ENCODE measurements around the gene ACADVL. TPM values are rescaled to one million over a fixed set of nuclear protein-coding genes. Genes with fewer than 3 reads are reported as not detected.

The ACADVL gene
- total and polyA plus RNA-seq, 8 donors, result 348 to 3,058 (median 733) TPM

GRCh38 chr17:7263801-7264078, 44.0 kb downstream of the ACADVL start:
- Histone ChIP-seq H3K36me3 (peaks cover 3 to 14% (median 12%) of the 10 kb centered on the region in 4 donors), H3K27me3 (peaks cover 10 to 77% (median 52%) of the 10 kb centered on the region in 3 donors), H3K27ac (no peak overlapping the region), H3K4me1 (peaks cover 31 to 49% (median 40%) of the 10 kb centered on the region in 4 donors), H3K9me3 (no peaks in the 10 kb centered on the region), H3K4me3 (no peak overlapping the region)
- TF ChIP-seq POLR2AphosphoS5 (IDR thresholded peaks at IDR 0.05) (no peak), POLR2A (IDR thresholded peaks at IDR 0.05) (no peak), EP300 (IDR thresholded peaks at IDR 0.05) (no peak), CTCF (IDR thresholded peaks at IDR 0.05) (no peak)
- intact Hi-C loops (cut with DNase I; ENCODE audit: low total_unique reads), result no loop called here
- peak in 1 of 2 donors; percentile 66 for DNase-seq
- 21 to 45% (median 27%) methylated on average over 4 of the region's 4 CpGs for WGBS, 5 donors

DNA sequence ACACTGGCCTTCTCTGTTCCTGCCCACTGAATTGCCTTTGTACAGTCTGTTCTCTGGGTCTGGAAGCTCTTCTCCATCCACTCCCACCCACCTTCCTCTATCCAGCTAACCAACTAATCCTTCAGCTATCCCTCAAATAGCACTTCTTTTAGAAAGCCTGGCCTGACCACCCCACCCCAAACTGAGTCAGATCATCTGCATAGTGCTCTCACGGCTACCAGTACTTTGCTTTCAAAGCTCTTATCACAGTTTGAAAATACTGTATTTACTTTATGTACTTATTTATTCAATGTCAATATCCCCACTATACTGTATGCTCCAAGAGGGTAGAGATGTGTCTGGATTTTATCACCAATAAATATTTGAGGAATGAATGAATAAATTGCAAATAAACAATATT, 47.0 kb downstream of the ACADVL start:
- no peaks in the 10 kb centered on the region for H3K9me3 ChIP-seq
- no peak overlapping the region for H3K4me3 ChIP-seq
- intact Hi-C loops (cut with DNase I; ENCODE audit: low total_unique reads), result no loop called here
- H3K4me1 ChIP-seq, result peaks cover 20 to 27% (median 22%) of the 10 kb centered on the region in 4 donors
- no peak for TF ChIP-seq POLR2A (IDR thresholded peaks at IDR 0.05)
- TF ChIP-seq POLR2AphosphoS5 (IDR thresholded peaks at IDR 0.05), result no peak
- TF ChIP-seq CTCF (IDR thresholded peaks at IDR 0.05), result no peak
- no peak overlapping the region for H3K27ac ChIP-seq
- H3K36me3 ChIP-seq, result no peaks in the 10 kb centered on the region
- no peak for DNase-seq
- 19 to 55% (median 37%) methylated on average over 1 of the region's 1 CpG for WGBS, 5 donors
- H3K27me3 ChIP-seq, result peaks cover 7 to 82% (median 37%) of the 10 kb centered on the region in 3 donors

Small RNA genes within 50 kb of the gene (small RNA-seq; reads per million reads assigned to genes)
- gene AC120057.4, result 0 reads per million in 4 donors
- gene MIR324, result 5.0 to 14.9 (median 13.2) reads per million in 4 donors
- gene RF00019, result 0 reads per million in 4 donors

Other genes with a start within 250 kb of the ACADVL start
Only the 30 nearest of the 33 such genes appear.
- gene RNASEK, start 207.3 kb upstream of the ACADVL start, total RNA-seq, result 100 to 1,000 TPM in 2 of 5 donors, 10 to 100 TPM in 3; 12.3 to 173 (median 78.8) TPM
- gene RNASEK, start 207.3 kb upstream of the ACADVL start, polyA plus RNA-seq, result 100 to 1,000 TPM; 243 to 390 (median 247) TPM
- 1 to 10 TPM in 3 of 5 donors, not detected in 2; 1.3 to 5.5 (median 2.9) TPM for gene BCL6B, start 196.9 kb upstream of the ACADVL start, total RNA-seq
- gene BCL6B, start 196.9 kb upstream of the ACADVL start, polyA plus RNA-seq, result 1 to 10 TPM; 2.2 to 5.0 (median 4.3) TPM
- gene SLC16A13, start 183.9 kb upstream of the ACADVL start, total RNA-seq, result 1 to 10 TPM in 1 of 5 donors, not detected in 4; 2.9 TPM
- 1 to 10 TPM in 1 of 3 donors, under 1 TPM in 1, not detected in 1; 0.56 to 1.4 TPM for gene SLC16A13, start 183.9 kb upstream of the ACADVL start, polyA plus RNA-seq
- not detected for gene SLC16A11, start 175.8 kb upstream of the ACADVL start, total RNA-seq
- gene SLC16A11, start 175.8 kb upstream of the ACADVL start, polyA plus RNA-seq, result 1 to 10 TPM in 2 of 3 donors, under 1 TPM in 1; 0.68 to 3.7 (median 2.3) TPM
- 1 to 10 TPM in 2 of 5 donors, not detected in 3; 1.2 to 4.8 TPM for gene CLEC10A, start 139.7 kb upstream of the ACADVL start, total RNA-seq
- gene CLEC10A, start 139.7 kb upstream of the ACADVL start, polyA plus RNA-seq, result 1 to 10 TPM in 2 of 3 donors, under 1 TPM in 1; 0.75 to 6.6 (median 2.2) TPM
- gene ASGR2, start 105.1 kb upstream of the ACADVL start, total RNA-seq, result 1 to 10 TPM in 2 of 5 donors, not detected in 3; 1.4 to 2.2 TPM
- under 1 TPM in 1 of 3 donors, not detected in 2; 0.73 TPM for gene ASGR2, start 105.1 kb upstream of the ACADVL start, polyA plus RNA-seq
- under 1 TPM in 2 of 5 donors, not detected in 3; 0.87 to 0.92 TPM for gene ASGR1, start 40.6 kb upstream of the ACADVL start, total RNA-seq
- 1 to 10 TPM; 1.9 to 6.0 (median 2.5) TPM for gene ASGR1, start 40.6 kb upstream of the ACADVL start, polyA plus RNA-seq
- gene DLG4, start 102 bp upstream of the ACADVL start, total RNA-seq, result 10 to 100 TPM in 3 of 5 donors, 1 to 10 TPM in 2; 3.2 to 26.3 (median 10.6) TPM
- gene DLG4, start 102 bp upstream of the ACADVL start, polyA plus RNA-seq, result 10 to 100 TPM in 1 of 3 donors, 1 to 10 TPM in 2; 5.8 to 11.5 (median 7.0) TPM
- 100 to 1,000 TPM in 1 of 5 donors, 10 to 100 TPM in 4; 16.9 to 114 (median 19.7) TPM for gene DVL2, start 14.6 kb downstream of the ACADVL start, total RNA-seq
- gene DVL2, start 14.6 kb downstream of the ACADVL start, polyA plus RNA-seq, result 10 to 100 TPM; 12.1 to 14.5 (median 14.5) TPM
- gene PHF23, start 19.5 kb downstream of the ACADVL start, total RNA-seq, result 10 to 100 TPM in 3 of 5 donors, 1 to 10 TPM in 2; 5.2 to 26.2 (median 14.0) TPM
- 10 to 100 TPM; 21.3 to 27.2 (median 21.5) TPM for gene PHF23, start 19.5 kb downstream of the ACADVL start, polyA plus RNA-seq
- gene GABARAP, start 22.5 kb downstream of the ACADVL start, total RNA-seq, result 100 to 1,000 TPM; 111 to 419 (median 206) TPM
- gene GABARAP, start 22.5 kb downstream of the ACADVL start, polyA plus RNA-seq, result 1,000 to 10,000 TPM in 1 of 3 donors, 100 to 1,000 TPM in 2; 773 to 1,252 (median 934) TPM
- gene CTDNEP1, start 31.8 kb downstream of the ACADVL start, total RNA-seq, result 10 to 100 TPM; 23.9 to 82.8 (median 54.0) TPM
- 10 to 100 TPM; 71.8 to 85.1 (median 75.9) TPM for gene CTDNEP1, start 31.8 kb downstream of the ACADVL start, polyA plus RNA-seq
- 10 to 100 TPM in 3 of 5 donors, 1 to 10 TPM in 1, not detected in 1; 8.4 to 19.5 (median 13.6) TPM for gene ELP5, start 32.3 kb downstream of the ACADVL start, total RNA-seq
- gene ELP5, start 32.3 kb downstream of the ACADVL start, polyA plus RNA-seq, result 10 to 100 TPM; 24.4 to 45.2 (median 28.5) TPM
- gene CLDN7, start 42.5 kb downstream of the ACADVL start, total RNA-seq, result 100 to 1,000 TPM in 1 of 5 donors, 10 to 100 TPM in 2, 1 to 10 TPM in 2; 1.8 to 829 (median 17.4) TPM
- 100 to 1,000 TPM in 1 of 3 donors, 1 to 10 TPM in 2; 3.1 to 114 (median 9.9) TPM for gene CLDN7, start 42.5 kb downstream of the ACADVL start, polyA plus RNA-seq
- 10 to 100 TPM in 2 of 5 donors, 1 to 10 TPM in 3; 3.5 to 26.6 (median 7.0) TPM for gene SLC2A4, start 61.8 kb downstream of the ACADVL start, total RNA-seq
- 10 to 100 TPM in 1 of 3 donors, 1 to 10 TPM in 1, under 1 TPM in 1; 0.92 to 15.9 (median 1.4) TPM for gene SLC2A4, start 61.8 kb downstream of the ACADVL start, polyA plus RNA-seq
- 10 to 100 TPM in 1 of 5 donors, 1 to 10 TPM in 1, under 1 TPM in 2, not detected in 1; 0.43 to 72.4 (median 1.1) TPM for gene YBX2, start 74.7 kb downstream of the ACADVL start, total RNA-seq
- gene YBX2, start 74.7 kb downstream of the ACADVL start, polyA plus RNA-seq, result 1 to 10 TPM; 1.2 to 6.5 (median 1.8) TPM
- 100 to 1,000 TPM in 4 of 5 donors, 10 to 100 TPM in 1; 86.9 to 189 (median 137) TPM for gene EIF5A, start 87.7 kb downstream of the ACADVL start, total RNA-seq
- 100 to 1,000 TPM; 341 to 438 (median 394) TPM for gene EIF5A, start 87.7 kb downstream of the ACADVL start, polyA plus RNA-seq
- gene GPS2, start 95.4 kb downstream of the ACADVL start, total RNA-seq, result 10 to 100 TPM; 23.9 to 91.6 (median 55.9) TPM
- gene GPS2, start 95.4 kb downstream of the ACADVL start, polyA plus RNA-seq, result 10 to 100 TPM; 74.3 to 84.9 (median 79.7) TPM
- 10 to 100 TPM; 17.8 to 84.0 (median 36.4) TPM for gene NEURL4, start 109.4 kb downstream of the ACADVL start, total RNA-seq
- gene NEURL4, start 109.4 kb downstream of the ACADVL start, polyA plus RNA-seq, result 10 to 100 TPM in 2 of 3 donors, 1 to 10 TPM in 1; 6.9 to 22.2 (median 15.6) TPM
- 10 to 100 TPM in 4 of 5 donors, 1 to 10 TPM in 1; 8.3 to 33.3 (median 14.7) TPM for gene ACAP1, start 116.6 kb downstream of the ACADVL start, total RNA-seq
- 1 to 10 TPM; 4.4 to 6.4 (median 6.2) TPM for gene ACAP1, start 116.6 kb downstream of the ACADVL start, polyA plus RNA-seq
- gene KCTD11, start 132.2 kb downstream of the ACADVL start, total RNA-seq, result 10 to 100 TPM in 1 of 5 donors, 1 to 10 TPM in 3, under 1 TPM in 1; 0.58 to 11.0 (median 3.5) TPM
- gene KCTD11, start 132.2 kb downstream of the ACADVL start, polyA plus RNA-seq, result 10 to 100 TPM in 1 of 3 donors, 1 to 10 TPM in 2; 8.9 to 14.1 (median 9.4) TPM
- not detected for gene TMEM95, start 135.2 kb downstream of the ACADVL start, total RNA-seq
- not detected for gene TMEM95, start 135.2 kb downstream of the ACADVL start, polyA plus RNA-seq
- 10 to 100 TPM in 3 of 5 donors, 1 to 10 TPM in 2; 5.7 to 37.1 (median 22.2) TPM for gene TNK1, start 161.2 kb downstream of the ACADVL start, total RNA-seq
- gene TNK1, start 161.2 kb downstream of the ACADVL start, polyA plus RNA-seq, result 10 to 100 TPM in 1 of 3 donors, 1 to 10 TPM in 2; 6.0 to 12.1 (median 7.8) TPM
- gene PLSCR3, start 174.6 kb downstream of the ACADVL start, total RNA-seq, result 100 to 1,000 TPM in 1 of 5 donors, 10 to 100 TPM in 2, 1 to 10 TPM in 1, not detected in 1; 7.9 to 101 (median 29.6) TPM
- gene PLSCR3, start 174.6 kb downstream of the ACADVL start, polyA plus RNA-seq, result 10 to 100 TPM; 21.9 to 27.1 (median 24.4) TPM
- 100 to 1,000 TPM in 2 of 5 donors, 10 to 100 TPM in 2, not detected in 1; 39.8 to 347 (median 161) TPM for gene TMEM256, start 184.2 kb downstream of the ACADVL start, total RNA-seq
- 100 to 1,000 TPM; 189 to 282 (median 279) TPM for gene TMEM256, start 184.2 kb downstream of the ACADVL start, polyA plus RNA-seq
- gene NLGN2, start 187.9 kb downstream of the ACADVL start, total RNA-seq, result 10 to 100 TPM in 3 of 5 donors, 1 to 10 TPM in 2; 4.6 to 42.0 (median 13.8) TPM
- 1 to 10 TPM; 1.7 to 7.9 (median 1.8) TPM for gene NLGN2, start 187.9 kb downstream of the ACADVL start, polyA plus RNA-seq
- gene SPEM1, start 200.4 kb downstream of the ACADVL start, total RNA-seq, result not detected
- under 1 TPM in 1 of 3 donors, not detected in 2; 0.20 TPM for gene SPEM1, start 200.4 kb downstream of the ACADVL start, polyA plus RNA-seq
- not detected for gene SPEM2, start 205.7 kb downstream of the ACADVL start, total RNA-seq
- gene SPEM2, start 205.7 kb downstream of the ACADVL start, polyA plus RNA-seq, result not detected
- not detected for gene SPEM3, start 208.9 kb downstream of the ACADVL start, total RNA-seq
- not detected for gene SPEM3, start 208.9 kb downstream of the ACADVL start, polyA plus RNA-seq
- 10 to 100 TPM in 2 of 5 donors, 1 to 10 TPM in 2, not detected in 1; 1.3 to 48.4 (median 9.0) TPM for gene TMEM102, start 215.5 kb downstream of the ACADVL start, total RNA-seq
- gene TMEM102, start 215.5 kb downstream of the ACADVL start, polyA plus RNA-seq, result 1 to 10 TPM; 4.5 to 7.9 (median 6.4) TPM